ENCODE results near the gene C22orf31.
A peak's percentile ranks its signal among the peaks of the same experiment; 100 is the strongest.
"Not testable (repeated sequence)": the region's sequence is repeated elsewhere in the genome, so short reads cannot be mapped to it uniquely, and the experiment has no call there.

Gene C22orf31

DNA sequence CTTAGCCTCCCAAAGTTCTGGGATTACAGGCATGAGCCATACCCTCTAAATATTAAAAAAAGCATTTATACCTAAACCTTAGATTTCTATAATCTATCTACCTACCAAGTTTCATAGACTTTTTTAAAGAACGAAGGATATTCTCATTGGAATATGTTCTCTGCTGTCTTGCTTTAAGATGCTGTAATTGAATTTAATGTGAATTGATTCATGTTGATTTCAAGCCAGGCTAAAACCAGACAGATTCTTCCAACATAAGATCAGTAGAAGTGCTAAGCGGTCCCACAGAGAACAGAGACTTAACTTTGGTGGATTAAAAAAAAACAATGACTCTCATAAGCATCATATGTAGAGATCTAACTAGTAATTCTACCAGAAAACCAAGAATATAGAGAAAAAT lies 25.4 kb upstream of the C22orf31 start:
- Mint-ChIP-seq H3K36me3 (ENCODE audit: low read depth) (no peaks in the 10 kb centered on the region), H3K27ac (no peak overlapping the region), H3K27me3 (ENCODE audit: low read depth, poor library complexity) (no peaks in the 10 kb centered on the region), H3K4me1 (peaks cover 41% of the 10 kb centered on the region), H3K9me3 (no peaks in the 10 kb centered on the region), H3K4me3 (no peak overlapping the region)
- DNase-seq: no peak
- TF ChIP-seq, protein P1, sequence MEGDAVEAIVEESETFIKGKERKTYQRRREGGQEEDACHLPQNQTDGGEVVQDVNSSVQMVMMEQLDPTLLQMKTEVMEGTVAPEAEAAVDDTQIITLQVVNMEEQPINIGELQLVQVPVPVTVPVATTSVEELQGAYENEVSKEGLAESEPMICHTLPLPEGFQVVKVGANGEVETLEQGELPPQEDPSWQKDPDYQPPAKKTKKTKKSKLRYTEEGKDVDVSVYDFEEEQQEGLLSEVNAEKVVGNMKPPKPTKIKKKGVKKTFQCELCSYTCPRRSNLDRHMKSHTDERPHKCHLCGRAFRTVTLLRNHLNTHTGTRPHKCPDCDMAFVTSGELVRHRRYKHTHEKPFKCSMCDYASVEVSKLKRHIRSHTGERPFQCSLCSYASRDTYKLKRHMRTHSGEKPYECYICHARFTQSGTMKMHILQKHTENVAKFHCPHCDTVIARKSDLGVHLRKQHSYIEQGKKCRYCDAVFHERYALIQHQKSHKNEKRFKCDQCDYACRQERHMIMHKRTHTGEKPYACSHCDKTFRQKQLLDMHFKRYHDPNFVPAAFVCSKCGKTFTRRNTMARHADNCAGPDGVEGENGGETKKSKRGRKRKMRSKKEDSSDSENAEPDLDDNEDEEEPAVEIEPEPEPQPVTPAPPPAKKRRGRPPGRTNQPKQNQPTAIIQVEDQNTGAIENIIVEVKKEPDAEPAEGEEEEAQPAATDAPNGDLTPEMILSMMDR (IDR thresholded peaks at IDR 0.05): no peak

DNA sequence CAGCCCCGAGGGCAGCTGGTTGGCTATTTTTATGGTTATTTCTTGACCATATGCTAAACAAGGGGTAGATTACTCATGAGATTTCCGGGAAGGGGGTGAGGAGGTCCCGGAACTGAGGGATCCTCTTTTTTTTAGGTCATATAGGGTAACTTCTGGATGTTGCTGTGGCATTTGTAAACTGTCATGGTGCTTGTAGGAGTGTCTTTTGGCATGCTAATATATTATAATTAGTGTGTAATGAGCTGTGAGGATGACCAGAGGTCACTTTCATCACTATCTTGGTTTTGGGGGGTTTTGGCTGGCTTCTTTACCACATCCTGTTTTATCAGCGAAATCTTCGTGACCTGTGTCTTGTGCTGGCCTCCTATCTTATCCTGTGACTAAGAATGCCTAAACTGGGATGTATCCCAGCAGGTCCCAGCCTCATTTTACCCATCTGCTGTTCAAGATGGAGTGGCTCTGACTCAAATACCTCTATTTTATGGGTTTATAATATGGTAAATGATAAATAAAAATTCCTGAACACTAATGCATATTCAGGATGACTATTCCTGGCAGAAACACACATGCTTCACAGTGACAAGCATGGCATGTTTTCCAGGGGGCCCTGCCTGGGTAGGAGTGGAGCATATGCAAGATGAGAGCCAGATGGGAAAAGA lies 22.4 kb upstream of the C22orf31 start:
- no peaks in the 10 kb centered on the region for H3K27me3 Mint-ChIP-seq (ENCODE audit: low read depth, poor library complexity)
- H3K36me3 Mint-ChIP-seq (ENCODE audit: low read depth): no peaks in the 10 kb centered on the region
- no peak for DNase-seq
- H3K27ac Mint-ChIP-seq: peak overlapping the region; percentile 81
- H3K4me1 Mint-ChIP-seq: peaks cover 49% of the 10 kb centered on the region
- TF ChIP-seq, protein P1 (IDR thresholded peaks at IDR 0.05): no peak
- H3K9me3 Mint-ChIP-seq: no peaks in the 10 kb centered on the region
- no peak overlapping the region for H3K4me3 Mint-ChIP-seq

DNA sequence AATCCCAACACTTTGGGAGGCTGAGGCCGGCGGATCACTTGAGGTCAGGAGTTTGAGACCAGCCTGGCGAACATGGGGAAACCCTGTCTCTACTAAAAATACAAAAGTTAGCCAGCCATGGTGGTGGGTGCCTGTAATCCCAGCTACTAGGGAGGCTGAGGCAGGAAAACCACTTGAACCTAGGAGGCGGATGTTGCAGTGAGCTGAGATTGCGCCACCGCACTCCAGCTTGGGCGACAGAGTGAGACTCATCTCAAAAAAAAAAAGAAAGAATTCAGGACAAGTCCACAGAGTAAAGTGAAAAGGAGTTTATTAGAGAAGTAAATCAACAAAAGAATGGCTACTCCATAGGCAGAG lies 21.9 kb upstream of the C22orf31 start:
- peak overlapping the region; percentile 81 for H3K27ac Mint-ChIP-seq
- H3K27me3 Mint-ChIP-seq (ENCODE audit: low read depth, poor library complexity); DNase-seq; H3K4me3 Mint-ChIP-seq; H3K9me3 Mint-ChIP-seq; H3K36me3 Mint-ChIP-seq (ENCODE audit: low read depth): not testable (repeated sequence)
- peaks cover 51% of the 10 kb centered on the region for H3K4me1 Mint-ChIP-seq

DNA sequence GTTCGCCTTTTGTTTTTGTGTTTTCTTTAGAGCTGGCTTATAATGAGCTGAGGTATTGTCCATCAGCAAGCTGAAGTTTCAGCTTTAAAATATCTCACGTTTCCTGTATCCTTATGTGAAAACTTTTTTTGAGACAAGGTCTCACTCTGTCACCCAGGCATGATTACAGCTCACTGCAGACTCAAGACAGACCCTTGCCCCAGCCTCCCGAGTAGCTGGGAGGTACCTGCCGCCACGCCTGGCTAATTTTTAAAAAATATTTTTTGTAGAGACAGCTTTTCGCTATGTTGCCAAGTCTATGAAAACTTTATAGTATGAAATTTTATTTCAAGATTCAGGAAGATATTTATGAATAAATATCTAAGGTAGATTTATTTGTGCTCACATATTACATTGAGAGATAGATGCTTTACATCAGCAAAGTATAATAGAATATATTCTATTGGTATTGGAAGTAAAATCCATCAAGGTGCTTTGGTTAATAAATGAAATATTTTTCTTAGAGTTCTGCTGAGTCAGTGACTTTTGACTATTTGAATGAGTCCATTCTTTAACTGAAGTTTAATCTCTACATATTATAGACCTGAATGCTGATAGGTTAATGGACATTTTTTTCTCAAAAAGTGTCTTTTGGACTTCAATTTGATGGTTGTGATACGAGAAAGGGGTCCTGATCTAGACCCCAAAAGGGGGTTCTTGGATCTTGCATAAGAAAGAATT lies 21.4 kb upstream of the C22orf31 start:
- no peak for DNase-seq
- peaks cover 57% of the 10 kb centered on the region for H3K4me1 Mint-ChIP-seq
- H3K4me3 Mint-ChIP-seq: no peak overlapping the region
- TF ChIP-seq, protein P1 (IDR thresholded peaks at IDR 0.05): no peak
- H3K27me3 Mint-ChIP-seq (ENCODE audit: low read depth, poor library complexity): no peaks in the 10 kb centered on the region
- no peak overlapping the region for H3K27ac Mint-ChIP-seq
- no peaks in the 10 kb centered on the region for H3K9me3 Mint-ChIP-seq
- no peaks in the 10 kb centered on the region for H3K36me3 Mint-ChIP-seq (ENCODE audit: low read depth)

DNA sequence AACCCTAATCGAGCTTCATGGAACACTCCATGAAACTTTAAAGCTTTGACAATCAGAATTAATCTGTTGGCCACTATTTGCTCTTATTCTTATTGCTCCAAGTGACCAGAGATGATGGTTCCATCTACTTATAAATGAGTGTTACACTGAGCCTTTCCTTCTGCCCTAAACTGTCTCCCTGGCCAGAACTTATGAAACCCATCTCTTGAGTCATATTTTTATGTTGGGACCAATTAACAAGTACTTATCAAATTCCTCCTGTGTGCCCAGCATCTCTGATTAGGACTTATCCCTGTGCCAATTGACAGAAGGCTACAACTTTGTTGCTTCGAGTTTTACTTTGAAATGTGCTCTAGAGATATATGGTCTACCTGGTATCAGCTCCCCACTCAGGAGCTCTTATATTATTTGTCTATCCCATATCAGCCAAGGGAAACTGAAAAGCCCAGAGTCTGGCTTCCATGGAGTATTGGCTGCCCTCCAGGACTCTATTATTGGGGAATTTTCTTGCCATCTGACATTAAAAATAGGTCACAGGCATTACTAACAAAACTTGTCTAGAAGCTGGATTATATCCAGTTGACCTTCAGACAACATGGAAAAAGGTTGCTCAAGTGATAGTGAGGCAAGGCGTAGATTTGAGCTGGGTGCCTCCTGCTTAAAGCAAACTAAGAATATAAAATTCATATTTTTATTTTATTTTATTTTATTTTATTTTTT lies 20.0 kb upstream of the C22orf31 start:
- Mint-ChIP-seq H3K9me3 (no peaks in the 10 kb centered on the region), H3K36me3 (ENCODE audit: low read depth) (no peaks in the 10 kb centered on the region), H3K4me3 (no peak overlapping the region), H3K27ac (no peak overlapping the region), H3K4me1 (peaks cover 62% of the 10 kb centered on the region), H3K27me3 (ENCODE audit: low read depth, poor library complexity) (no peaks in the 10 kb centered on the region)
- TF ChIP-seq, protein P1 (IDR thresholded peaks at IDR 0.05): no peak
- no peak for DNase-seq

DNA sequence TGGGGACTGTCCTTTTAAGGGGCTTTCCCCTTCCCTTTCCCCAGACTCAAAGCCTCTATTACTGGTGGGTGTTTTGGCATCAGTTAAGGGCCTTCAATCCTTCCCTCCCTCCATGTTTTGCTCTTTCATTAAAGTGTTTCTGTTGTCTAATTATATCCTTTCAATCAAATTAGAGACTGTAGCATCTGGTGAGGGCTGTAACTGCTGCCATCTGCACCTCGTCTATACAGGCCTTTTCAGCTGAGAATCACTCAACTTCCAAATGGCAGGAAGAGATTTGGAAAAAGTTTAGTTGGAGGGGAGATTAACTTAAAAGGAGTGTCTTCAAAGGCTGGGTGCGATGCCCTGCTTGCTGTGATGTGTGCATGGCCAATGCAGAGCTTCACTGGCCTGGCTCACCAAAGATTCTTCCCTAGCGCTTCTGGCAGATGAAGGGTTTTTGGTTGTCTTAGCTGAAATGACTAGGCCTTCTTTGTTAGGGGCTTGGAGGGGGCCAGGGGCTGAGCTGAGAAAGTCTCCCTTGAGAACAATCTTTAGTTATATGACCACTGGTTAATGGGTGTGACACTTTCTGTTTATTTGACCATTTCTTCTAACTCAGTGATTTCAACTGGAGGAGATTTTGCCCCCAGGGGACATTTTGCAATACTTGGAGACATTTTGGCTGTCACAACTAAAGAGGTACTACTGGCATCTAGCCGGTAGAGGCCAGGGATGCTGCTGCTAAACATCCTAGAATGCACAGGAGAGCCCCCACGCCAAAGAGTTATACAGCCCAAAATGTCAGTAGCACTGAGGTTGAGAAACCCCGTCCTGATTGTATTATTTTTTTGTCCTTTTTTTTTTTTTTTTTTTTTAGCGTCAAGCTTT lies 18.7 kb upstream of the C22orf31 start:
- TF ChIP-seq, protein P1 (IDR thresholded peaks at IDR 0.05): no peak
- H3K27me3 Mint-ChIP-seq (ENCODE audit: low read depth, poor library complexity): no peaks in the 10 kb centered on the region
- H3K9me3 Mint-ChIP-seq: no peaks in the 10 kb centered on the region
- H3K27ac Mint-ChIP-seq: no peak overlapping the region
- no peak overlapping the region for H3K4me3 Mint-ChIP-seq
- H3K36me3 Mint-ChIP-seq (ENCODE audit: low read depth): no peaks in the 10 kb centered on the region
- no peak for DNase-seq
- peaks cover 71% of the 10 kb centered on the region for H3K4me1 Mint-ChIP-seq

All from nephron progenitor cell (in vitro differentiated cells).